Eye (tissue), 1 donor: ENCODE results near the gene DLG1.
"Not testable (repeated sequence)": the region's sequence is repeated elsewhere in the genome, so short reads cannot be mapped to it uniquely, and the experiment has no call there.

ENCODE experiments used
- DNase-seq: peaks from one replicate; pipeline ENCODE4 v3.0.0-alpha.2; 2015

The DLG1 gene

GRCh38 chr3:197206913-197207312 lies 91.5 kb downstream of the DLG1 start:
- no peak for DNase-seq

DNA sequence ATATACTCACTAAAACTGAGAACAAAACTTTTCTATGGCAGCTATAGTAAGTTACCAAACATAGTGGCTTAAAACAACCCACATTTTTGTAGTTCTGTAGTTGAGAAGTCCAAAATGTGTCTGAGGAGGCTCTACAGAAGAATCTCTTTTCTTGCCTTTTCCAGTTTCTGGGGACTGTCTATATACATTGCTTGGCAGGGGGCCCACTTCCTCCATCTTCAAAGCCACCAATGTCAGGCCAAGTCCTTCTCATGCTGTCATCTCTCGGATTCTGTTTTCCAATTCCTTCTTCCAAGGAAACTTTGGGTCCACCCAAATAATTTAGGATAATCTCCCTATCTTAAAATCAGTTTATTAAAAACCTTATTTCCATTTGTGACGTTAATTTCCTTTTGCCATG lies 92.7 kb downstream of the DLG1 start:
- DNase-seq: no peak

DNA sequence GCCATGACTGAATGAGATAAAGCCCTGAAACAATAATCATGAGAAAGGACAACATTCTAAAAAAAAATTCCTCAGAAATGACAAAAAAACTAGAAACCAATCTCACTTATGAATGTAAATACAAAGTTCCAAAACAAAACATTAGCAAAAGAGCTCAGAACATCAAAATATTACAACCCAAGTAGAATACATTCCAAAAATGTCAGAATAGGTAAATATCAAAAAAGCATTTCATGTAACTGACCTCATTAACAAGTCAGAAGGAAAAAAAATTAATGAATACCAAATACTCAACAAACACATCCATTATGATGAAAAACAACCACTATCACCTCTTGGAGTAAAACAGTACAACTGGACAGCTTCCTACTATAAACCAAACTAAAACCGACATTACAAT lies 93.1 kb downstream of the DLG1 start:
- no peak for DNase-seq

- DNase-seq: no peak
Observed at GRCh38 chr3:197204736-197205135, 93.7 kb downstream of the DLG1 start.

DNA sequence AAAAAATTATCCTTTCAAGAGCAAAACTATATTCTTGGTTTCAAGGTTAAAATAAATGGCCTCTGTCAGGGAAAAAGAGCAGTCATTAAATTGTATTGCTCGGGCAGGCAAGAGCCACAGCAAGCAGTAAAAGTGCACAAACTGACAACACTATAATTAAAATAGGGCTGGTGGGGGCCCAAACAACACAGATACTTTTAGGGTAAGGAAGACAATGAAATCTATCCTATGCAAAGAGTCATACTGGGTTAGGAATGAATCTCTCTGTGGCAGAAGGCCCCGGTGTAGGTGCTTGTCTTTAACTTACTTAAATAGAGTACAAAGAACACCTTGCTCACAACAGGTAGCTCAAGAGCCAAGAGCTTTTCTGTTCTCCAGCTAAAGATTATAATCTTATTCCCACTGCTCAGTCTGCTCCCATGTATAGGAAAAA lies 94.7 kb downstream of the DLG1 start:
- DNase-seq: no peak

DNA sequence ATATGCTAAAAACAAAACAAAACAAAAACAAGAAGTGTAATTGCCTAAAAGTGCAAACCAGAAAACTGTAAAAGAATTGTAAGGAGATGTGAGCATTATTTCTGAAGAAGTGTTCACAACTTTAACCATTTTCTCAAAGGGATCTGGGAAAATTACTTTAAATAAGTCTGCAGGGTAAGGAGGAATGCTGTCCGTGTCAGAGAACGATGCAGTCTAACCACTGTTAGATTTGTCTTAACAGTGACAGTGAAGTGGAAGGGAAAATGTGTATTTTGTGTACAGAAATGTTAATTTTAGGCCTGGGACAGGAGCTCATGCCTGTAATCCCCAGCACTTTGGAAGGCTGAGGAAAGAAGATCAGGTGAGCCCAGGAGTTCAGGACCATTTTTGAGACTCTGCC lies 95.7 kb downstream of the DLG1 start:
- no peak for DNase-seq

GRCh38 chr3:197201791-197202452 lies 96.5 kb downstream of the DLG1 start:
- DNase-seq: no peak

DNA sequence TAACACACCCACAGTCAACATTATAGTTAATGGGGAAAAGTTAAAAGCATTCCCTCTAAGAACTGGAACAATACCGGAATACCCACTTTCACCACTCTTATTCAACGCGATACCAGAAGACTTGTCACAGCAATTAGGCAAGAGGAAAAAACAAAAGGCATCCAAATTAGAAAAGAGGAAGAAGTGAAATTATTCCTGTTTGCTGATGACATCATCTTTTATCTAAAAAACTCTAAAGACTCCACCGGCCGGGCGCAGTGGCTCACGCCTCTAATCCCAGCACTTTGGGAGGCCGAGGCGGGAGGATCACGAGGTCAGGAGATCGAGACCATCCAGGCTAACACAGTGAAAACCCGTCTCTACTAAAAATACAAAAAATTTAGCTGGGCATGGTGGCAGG lies 97.6 kb downstream of the DLG1 start:
- DNase-seq: not testable (repeated sequence)

DNA sequence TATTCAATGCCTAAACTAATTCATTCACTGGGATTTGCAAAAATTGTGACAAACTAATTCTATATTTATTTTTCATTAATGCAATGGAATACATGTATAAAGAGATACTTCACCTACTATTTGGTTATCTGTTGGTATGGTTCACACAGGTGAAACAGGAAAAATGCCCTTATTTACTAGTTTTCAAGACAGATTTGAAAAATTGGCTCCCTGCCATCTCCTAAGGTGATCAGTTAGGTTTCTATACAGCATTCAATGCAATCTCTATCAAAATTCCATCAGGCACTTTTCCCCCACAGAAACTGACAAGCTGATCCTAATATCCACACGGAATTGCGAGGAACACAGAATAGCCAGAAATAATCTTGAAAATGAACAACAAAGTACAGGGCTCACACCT lies 101.1 kb downstream of the DLG1 start:
- DNase-seq: no peak

GRCh38 chr3:197196192-197196591 lies 102.2 kb downstream of the DLG1 start:
- DNase-seq: no peak

DNA sequence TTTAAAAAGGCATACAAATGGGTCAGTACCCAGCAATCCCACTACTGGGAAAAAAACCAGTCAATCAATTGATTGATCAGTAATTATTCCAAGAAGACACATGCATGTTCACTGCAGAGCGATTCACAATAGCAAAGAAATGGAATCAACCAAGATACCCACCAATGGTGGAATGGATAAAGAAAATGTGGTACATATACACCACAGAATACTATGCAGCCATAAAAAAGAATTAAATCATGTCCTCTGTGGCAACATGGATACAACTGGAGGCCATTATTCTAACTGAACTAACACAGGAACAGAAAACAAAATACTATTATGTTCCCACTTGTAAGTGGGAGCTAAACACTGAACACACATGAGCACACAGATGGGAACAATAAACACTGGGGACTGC lies 103.1 kb downstream of the DLG1 start:
- DNase-seq: no peak

- not testable (repeated sequence) for DNase-seq
Observed at GRCh38 chr3:197193759-197194158, 104.7 kb downstream of the DLG1 start.

- DNase-seq: no peak
Observed at GRCh38 chr3:197191897-197192296, 106.5 kb downstream of the DLG1 start.

- no peak for DNase-seq
Observed at GRCh38 chr3:197189623-197190022, 108.8 kb downstream of the DLG1 start.

DNA sequence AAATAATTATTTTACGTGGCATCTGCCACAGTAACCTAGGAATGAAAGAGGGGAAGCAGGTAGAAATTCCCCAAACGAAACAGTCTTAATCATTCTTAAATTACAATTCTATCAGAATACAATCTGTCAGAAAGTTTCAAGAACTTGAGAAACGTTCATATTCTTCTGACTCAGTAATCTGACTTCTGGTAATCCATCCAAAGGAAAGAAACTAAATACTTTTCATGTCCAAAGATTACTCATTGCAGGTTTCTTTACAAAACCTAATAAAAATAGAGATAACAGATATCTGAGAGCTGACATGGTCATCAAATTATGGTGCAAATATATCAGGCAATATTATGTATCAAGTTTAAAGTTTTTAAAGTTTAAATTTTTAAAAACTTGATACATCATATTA lies 109.4 kb downstream of the DLG1 start:
- DNase-seq: no peak

- DNase-seq: peak; percentile 83
Observed at GRCh38 chr3:197186887-197187588, 111.4 kb downstream of the DLG1 start.

- peak; percentile 8 for DNase-seq
Observed at GRCh38 chr3:197183582-197183981, 114.8 kb downstream of the DLG1 start.

GRCh38 chr3:197181741-197182140 lies 116.7 kb downstream of the DLG1 start:
- DNase-seq: peak; percentile 14

GRCh38 chr3:197178998-197179397 lies 119.4 kb downstream of the DLG1 start:
- DNase-seq: no peak

- DNase-seq: no peak
Observed at GRCh38 chr3:197175503-197175902, 122.9 kb downstream of the DLG1 start.

DNA sequence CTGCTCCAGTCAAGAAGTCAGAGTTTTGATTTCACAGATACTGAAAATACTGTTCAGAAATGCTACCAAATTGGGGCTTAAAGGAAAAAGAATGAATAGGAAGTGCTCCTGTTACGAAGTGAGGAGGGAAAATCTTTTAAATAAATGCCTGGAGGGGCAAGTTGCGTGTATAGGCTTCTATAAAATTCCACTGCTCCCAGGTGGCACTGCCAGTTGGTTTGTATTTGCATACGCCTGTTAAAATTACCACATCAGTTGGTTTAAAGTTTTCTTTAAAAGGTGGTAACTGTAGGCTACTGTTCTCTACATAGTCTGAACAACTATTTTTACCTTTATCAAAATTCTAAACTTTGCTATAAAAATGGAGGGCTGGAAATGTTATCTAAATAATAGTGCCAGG lies 123.5 kb downstream of the DLG1 start:
- DNase-seq: no peak

DNA sequence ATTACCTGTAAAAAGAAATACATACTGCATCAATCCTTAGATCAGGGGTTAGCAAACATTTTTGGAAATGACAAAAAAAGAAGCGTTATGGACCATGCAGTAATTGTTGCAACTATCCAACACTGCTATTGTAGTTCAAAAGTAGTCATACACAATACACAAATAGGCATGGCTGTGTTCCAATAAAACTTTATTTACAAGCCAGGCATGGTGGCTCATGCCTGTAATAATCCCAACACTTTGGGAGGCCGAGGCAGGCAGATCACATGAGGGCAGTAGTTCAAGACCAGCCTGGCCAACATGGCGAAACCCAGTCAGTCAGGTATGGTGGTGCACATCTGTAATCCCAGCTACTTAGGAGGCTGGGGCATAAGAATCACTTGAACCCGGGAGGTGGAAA lies 124.8 kb downstream of the DLG1 start:
- DNase-seq: no peak

DNA sequence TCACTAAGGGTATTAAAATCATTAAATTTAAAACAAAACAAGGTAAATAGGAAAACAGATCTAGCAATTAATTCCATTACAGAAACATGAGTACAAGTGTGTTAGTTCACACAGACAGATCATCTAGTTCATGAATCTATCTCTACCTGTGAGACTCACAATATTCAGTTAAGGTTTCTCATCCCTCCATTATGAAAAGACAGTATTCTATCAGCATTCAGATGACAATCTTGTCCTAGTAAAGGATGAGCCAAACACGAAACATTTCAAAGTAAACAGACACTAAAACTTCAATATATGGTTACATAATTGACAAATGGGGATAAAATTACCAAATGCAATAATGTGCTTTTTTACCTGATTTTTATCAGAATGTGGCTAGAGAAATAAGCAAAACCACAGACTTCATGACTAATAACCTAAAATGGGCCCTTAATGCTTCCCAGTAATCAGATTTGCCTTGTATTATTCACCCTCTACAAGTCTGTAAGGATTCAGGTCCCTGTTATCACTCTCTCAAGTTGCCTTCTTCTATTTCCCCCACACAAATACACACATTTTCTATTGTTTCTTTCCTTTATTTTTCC lies 126.8 kb downstream of the DLG1 start:
- no peak for DNase-seq

DNA sequence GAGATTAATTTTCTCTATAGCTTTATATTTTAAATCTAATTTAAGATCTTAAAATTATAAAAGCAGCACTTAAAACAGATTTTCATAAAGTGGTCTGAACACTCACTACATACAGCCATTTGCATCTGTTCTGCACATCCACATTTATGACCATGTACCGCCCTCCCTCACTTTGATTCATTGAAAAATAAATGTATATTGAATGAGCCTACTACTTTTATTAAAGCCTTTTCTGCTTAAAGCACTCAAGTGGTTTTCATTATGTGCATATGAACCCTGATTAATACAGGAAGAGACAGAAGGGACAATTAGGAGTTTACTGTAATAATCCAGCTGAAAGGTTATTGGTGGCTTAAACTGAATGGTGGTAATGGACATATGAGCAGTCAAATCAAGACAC lies 129.4 kb downstream of the DLG1 start:
- no peak for DNase-seq
